B cell (primary cell): ENCODE results near the gene SKIC8. TPM values are rescaled to one million over a fixed set of nuclear protein-coding genes. Genes with fewer than 3 reads are reported as not detected.

ENCODE experiments used
- ATAC-seq: fragments of 200-7000 bp; cut with Tn5 transposase; one replicate; pipeline ENCODE4 v1.10.0; 2021; ENCODE audit warnings: low read depth, mild to moderate bottlenecking, moderate number of reproducible peaks, moderate library complexity
- CTCF ChIA-PET: fragments of 350-600 bp; sonication (Branson Sonifier 250); formaldehyde crosslinking; loops from one replicate; lab custom pipeline; 2021; ENCODE audit warnings: antibody characterized with exemption, inconsistent platforms; lab: Charles Lee
- POLR2A ChIA-PET: fragments of 350-600 bp; sonication (Branson Sonifier 250); formaldehyde crosslinking; loops from one replicate; lab custom pipeline; 2021; ENCODE audit warnings: antibody characterized with exemption; lab: Charles Lee
- DNase-seq: peaks from one replicate; pipeline ENCODE4 v3.0.0; 2013
- H2AFZ ChIP-seq: 2 replicates; pipeline ENCODE4 v1.6.1; 2012; ENCODE audit warnings: mild to moderate bottlenecking, low read depth, low read length; ENCODE audit not compliant: insufficient read depth, poor library complexity, severe bottlenecking
- H3K27ac ChIP-seq, 2 donors: 1 replicate in 1 of 2; 2 replicates in 1 of 2; pipeline ENCODE4 v1.5.1; 2012 to 2013; ENCODE audit warnings: low read length in 2 of 2, mild to moderate bottlenecking in 2 of 2, moderate library complexity in 1 of 2
- H3K27me3 ChIP-seq, 4 experiments: fragments of 200-600 bp in 1 of 4; sonication (generic) in 1 of 4; replicated peaks in 1 of 4; 1 replicate in 2 of 4; 2 replicates in 2 of 4; pipeline versions ENCODE4 v1.6.1 to v1.7.0; 2013 to 2016; ENCODE audit warnings: low read length in 3 of 4, mild to moderate bottlenecking in 2 of 4, mixed read lengths in 1 of 4, moderate library complexity in 1 of 4; ENCODE audit not compliant: insufficient read depth in 4 of 4, control insufficient read depth in 3 of 4; ENCODE audit errors: control extremely low read depth in 1 of 4
- H3K36me3 ChIP-seq, 2 experiments: replicated peaks in 1 of 2; 1 replicate in 1 of 2; 2 replicates in 1 of 2; pipeline versions ENCODE4 v1.6.1 to v1.7.1; 2013; ENCODE audit warnings: low read length in 1 of 2; ENCODE audit not compliant: insufficient read depth in 2 of 2, control insufficient read depth in 1 of 2; ENCODE audit errors: control extremely low read depth in 1 of 2, extremely low read depth in 1 of 2
- H3K4me1 ChIP-seq, 2 donors: fragments of 200-600 bp in 1 of 2; sonication (generic) in 1 of 2; 1 replicate in 1 of 2; 2 replicates in 1 of 2; pipeline versions ENCODE4 v1.5.1 to v1.6.1; 2013 to 2017; ENCODE audit warnings: low read length in 2 of 2; ENCODE audit not compliant: control insufficient read depth in 2 of 2, insufficient read depth in 2 of 2
- H3K4me2 ChIP-seq: replicated peaks from 2 replicates; pipeline ENCODE3; 2012; ENCODE audit warnings: mild to moderate bottlenecking, low read depth, low read length; ENCODE audit not compliant: poor library complexity, severe bottlenecking
- H3K4me3 ChIP-seq, 5 experiments: fragments of 200-600 bp in 1 of 5; sonication (generic) in 1 of 5; 1 replicate in 3 of 5; 2 replicates in 2 of 5; pipeline versions ENCODE4 v1.5.1 to v1.7.0; 2011 to 2016; ENCODE audit warnings: low read length in 4 of 5, mild to moderate bottlenecking in 4 of 5, low read depth in 2 of 5, control low read depth in 1 of 5, moderate library complexity in 1 of 5; ENCODE audit not compliant: insufficient read depth in 1 of 5; ENCODE audit errors: control extremely low read depth in 1 of 5, extremely low read depth in 1 of 5
- H3K79me2 ChIP-seq: fragments of 200-600 bp; sonication (generic); one replicate; pipeline ENCODE4 v1.6.0; 2016; ENCODE audit warnings: low read length; ENCODE audit not compliant: control insufficient read depth, insufficient read depth
- H3K9ac ChIP-seq: fragments of 200-600 bp; sonication (generic); 2 replicates; pipeline ENCODE4 v1.6.1; 2017; ENCODE audit warnings: mild to moderate bottlenecking, low read length, moderate library complexity
- H3K9me3 ChIP-seq, 3 donors: one replicate each; pipeline versions ENCODE4 v1.6.1 to v1.7.1; 2013; ENCODE audit warnings: low read length in 2 of 3; ENCODE audit not compliant: control insufficient read depth in 2 of 3, insufficient read depth in 1 of 3; ENCODE audit errors: control extremely low read depth in 1 of 3
- H4K20me1 ChIP-seq: 2 replicates; pipeline ENCODE4 v1.6.0; 2012; ENCODE audit warnings: mild to moderate bottlenecking, low read length; ENCODE audit not compliant: insufficient read depth, control insufficient read depth, poor library complexity, severe bottlenecking
- H3K27ac Mint-ChIP-seq: one replicate; pipeline ENCODE4 v1.8.0; 2021; ENCODE audit warnings: mixed read lengths
- H3K27me3 Mint-ChIP-seq: one replicate; pipeline ENCODE4 v1.8.0; 2021; ENCODE audit warnings: mixed read lengths
- H3K4me1 Mint-ChIP-seq: one replicate; pipeline ENCODE4 v1.8.0; 2021; ENCODE audit warnings: mixed read lengths
- H3K4me3 Mint-ChIP-seq: one replicate; pipeline ENCODE4 v1.8.0; 2021; ENCODE audit warnings: mixed read lengths
- H3K9me3 Mint-ChIP-seq: one replicate; pipeline ENCODE4 v1.8.0; 2022; ENCODE audit warnings: mixed read lengths; ENCODE audit not compliant: insufficient read depth
- CTCF ChIP-seq: fragments of 200-600 bp; IDR thresholded peaks from one replicate; pipeline ENCODE4 v1.8.0; 2022; ENCODE audit warnings: antibody characterized with exemption, mild to moderate bottlenecking
- EZH2 ChIP-seq: IDR thresholded peaks from 2 replicates; pipeline ENCODE4 v1.6.1; 2012; ENCODE audit warnings: borderline replicate concordance, low read depth, mild to moderate bottlenecking, moderate library complexity, low read length; ENCODE audit not compliant: insufficient read depth, poor library complexity, severe bottlenecking
- WGBS: methylation state at CpG from one replicate; pipeline ENCODE4 v1.1.5; 2013; ENCODE audit warnings: missing lambda C conversion rate; ENCODE audit not compliant: insufficient coverage; 5-methylcytosine and 5-hydroxymethylcytosine counted together
- intact Hi-C: fragments of 100-400 bp; cut with micrococcal nuclease; formaldehyde crosslinking; loops from one replicate; pipeline ENCODE4 v1.10.0; 2022
- polyA minus RNA-seq: library from RNA; depleted of rRNA, polyadenylated mRNA; stranded (reverse); fragments of >200 nt; gene quantifications from 2 replicates; pipeline ENCODE4 v1.2.3, GENCODE V29; 2012
- polyA plus RNA-seq: library from polyadenylated mRNA; depleted of rRNA; stranded (reverse); fragments of >200 nt; gene quantifications from 2 replicates; pipeline ENCODE4 v1.2.3, GENCODE V29; 2012
- total RNA-seq, 2 donors: library from RNA; stranded (reverse); fragments of 120-200 nt in 1 of 2; gene quantifications; 1 replicate in 1 of 2; 2 replicates in 1 of 2; pipeline versions ENCODE4 v1.2.3 to v1.2.4, GENCODE V29; 2013 to 2022

The SKIC8 gene
- 34.4 and 40.2 TPM in 2 replicates for total RNA-seq
- 49.9 TPM for total RNA-seq (2013)
- polyA plus RNA-seq, result 31.4 and 31.9 TPM in 2 replicates
- polyA minus RNA-seq, result 15.6 and 18.8 TPM in 2 replicates

DNA sequence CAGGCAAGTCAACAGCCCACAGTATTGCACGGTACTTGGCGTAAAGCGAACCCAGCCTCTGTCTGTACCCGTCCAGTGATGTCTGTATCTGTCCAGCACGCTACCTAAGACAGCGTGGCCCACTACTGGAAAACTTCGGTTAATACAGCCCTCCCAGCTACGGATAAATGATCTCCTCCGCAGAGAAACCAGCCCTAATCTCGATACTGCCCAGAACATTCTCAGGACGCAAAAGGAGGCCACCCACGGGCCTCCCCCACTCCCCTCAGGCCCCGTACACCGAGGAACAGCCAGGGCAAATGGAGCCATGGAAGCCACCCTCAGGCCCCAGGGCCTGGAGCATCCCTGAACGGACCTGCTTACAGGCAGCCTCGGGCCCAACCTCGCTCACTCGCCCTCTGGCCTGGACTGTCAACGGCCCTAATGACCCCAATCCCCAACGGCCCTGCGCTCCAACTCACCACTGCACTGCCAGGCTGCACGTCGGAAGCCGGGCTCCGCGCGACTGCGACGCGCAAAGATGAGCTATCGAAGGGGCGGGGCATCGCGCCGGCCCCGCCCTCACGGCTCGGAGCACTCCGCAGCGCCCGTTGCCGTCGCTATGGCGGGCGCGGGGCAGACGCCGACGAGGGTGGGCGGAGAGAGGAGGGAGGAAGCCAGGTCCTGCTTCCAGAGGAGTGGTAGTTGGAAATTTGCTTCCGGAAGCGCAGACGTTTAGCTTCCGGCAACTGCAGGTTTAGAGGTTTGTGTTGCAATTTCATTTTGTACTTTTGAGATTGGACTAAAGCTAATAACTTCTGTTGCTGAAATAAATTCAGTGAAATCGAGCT is at the start of gene SKIC8:
Gene SKIC8, minus strand, starts transcription at position 509 of the 830 bp plus-strand sequence. CDS start 3,923 bp downstream, outside the sequence.
- peak; percentile 94 for DNase-seq
- Histone ChIP-seq H3K79me2 (peaks cover 28% of the 10 kb centered on the region), H3K4me3 (peak within 1 kb of the TSS; percentile 64 to 85 (median 75)), H2AFZ (peak within 1 kb of the TSS; percentile 85), H4K20me1 (no peaks in the 10 kb centered on the region), H3K9ac (peak within 1 kb of the TSS; percentile 88), H3K27ac (peak within 1 kb of the TSS; percentile 41 to 74), H3K4me2 (peak within 1 kb of the TSS; percentile 82), H3K9me3 (no peaks in the 10 kb centered on the region), H3K27me3 (peaks cover 0 to 2% (median 0%) of the 10 kb centered on the region in 4 experiments), H3K36me3 (no peaks in the 10 kb centered on the region), H3K4me1 (peaks cover 10 to 11% of the 10 kb centered on the region in 2 donors)
- POLR2A ChIA-PET, result interaction anchor here (0.6 to 1.0 kb wide), 6 partner anchors 13 to 457 kb away, joined by 3 to 4 read pairs (median 3); partner anchors contain the start of genes DNAJA4 and IREB2
- peak; percentile 98 for ATAC-seq
- H3K4me3 Mint-ChIP-seq, result peak within 1 kb of the TSS; percentile 100
- peak within 1 kb of the TSS; percentile 93 for H3K27ac Mint-ChIP-seq
- WGBS, result under 1% methylated on average over 54 of the region's 55 CpGs
- H3K9me3 Mint-ChIP-seq, result no peaks in the 10 kb centered on the region
- no peak for TF ChIP-seq CTCF
- TF ChIP-seq EZH2, result no peak
- no peaks in the 10 kb centered on the region for H3K27me3 Mint-ChIP-seq
- CTCF ChIA-PET, result interaction anchor here (0.7 to 1.9 kb wide), 5 partner anchors 9 to 236 kb away, joined by 3 to 8 read pairs (median 3); no protein-coding TSS in a partner anchor
- intact Hi-C loops, result loop anchor here (1.0 to 10.0 kb wide), 4 partner anchors 35 to 455 kb away; partner anchors contain the start of genes DNAJA4, IREB2 and PSMA4
- peaks cover 21% of the 10 kb centered on the region for H3K4me1 Mint-ChIP-seq
